UCSD-AML1 (cell line): ENCODE results near the gene IDH1.
A peak's percentile ranks its signal among the peaks of the same experiment; 100 is the strongest.
"Not testable (repeated sequence)": the region's sequence is repeated elsewhere in the genome, so short reads cannot be mapped to it uniquely, and the experiment has no call there.

Experiments used
- DNase-seq: peaks from one replicate; lab custom pipeline; 2025; ENCODE audit not compliant: unreplicated experiment; lab: John Stamatoyannopoulos, UW

The IDH1 gene

DNA sequence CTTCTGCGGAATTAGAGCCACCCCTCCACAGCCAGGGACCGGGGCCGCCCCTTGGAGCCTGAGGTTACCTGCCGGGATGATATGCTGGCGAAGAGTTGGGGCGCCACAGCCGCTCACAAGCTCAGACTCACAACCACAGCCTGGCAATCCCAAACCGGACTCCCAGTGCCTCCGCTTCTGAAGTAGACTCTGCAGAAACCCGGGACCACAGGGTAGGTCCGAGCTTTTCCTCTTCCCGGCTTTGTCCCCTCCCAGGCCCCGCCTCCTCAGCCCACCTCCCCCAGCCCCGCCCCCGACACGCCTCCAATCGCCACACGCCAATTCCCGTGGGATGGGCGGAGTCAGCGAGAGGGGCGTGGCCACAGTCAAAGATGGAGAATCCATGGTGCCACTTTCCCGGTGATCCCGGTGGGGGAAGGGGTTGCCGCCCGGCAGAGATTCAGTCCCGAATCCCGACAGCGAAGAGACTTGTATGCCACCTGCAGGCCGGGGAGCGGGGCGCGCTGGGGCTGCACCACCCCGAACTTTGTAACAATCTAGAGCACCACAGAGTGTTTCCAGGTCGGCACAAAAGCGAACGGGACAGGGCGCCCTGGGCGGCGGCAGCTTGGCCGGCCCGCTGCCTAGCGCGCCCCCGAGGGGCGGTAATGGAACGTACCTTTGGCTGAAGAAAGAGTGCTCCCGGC, at the start of gene IDH1:
TSS of gene IDH1 (minus strand) at position 201 of the 686 bp plus-strand sequence. CDS start 3,520 bp downstream, outside the sequence.
- peak; percentile 95 for DNase-seq

DNA sequence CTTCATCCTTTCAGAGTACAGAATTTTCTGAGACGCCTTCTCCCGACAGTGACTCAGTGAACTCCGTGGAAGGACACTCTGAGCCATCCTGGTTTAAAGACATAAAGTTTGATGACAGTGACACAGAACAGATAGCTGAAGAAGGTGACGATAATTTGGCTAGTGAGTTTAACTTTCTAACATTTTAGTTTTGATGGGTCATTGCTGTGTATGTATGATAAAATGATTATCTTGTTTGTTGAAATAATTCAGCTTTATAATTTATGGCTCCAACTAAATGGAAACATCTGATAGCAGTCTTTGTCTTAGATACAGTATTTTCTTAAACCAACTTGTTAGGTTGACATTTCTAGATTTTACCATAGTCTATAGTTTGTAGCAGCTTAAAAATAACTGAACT, 49.3 kb upstream of the IDH1 start:
- no peak for DNase-seq

DNA sequence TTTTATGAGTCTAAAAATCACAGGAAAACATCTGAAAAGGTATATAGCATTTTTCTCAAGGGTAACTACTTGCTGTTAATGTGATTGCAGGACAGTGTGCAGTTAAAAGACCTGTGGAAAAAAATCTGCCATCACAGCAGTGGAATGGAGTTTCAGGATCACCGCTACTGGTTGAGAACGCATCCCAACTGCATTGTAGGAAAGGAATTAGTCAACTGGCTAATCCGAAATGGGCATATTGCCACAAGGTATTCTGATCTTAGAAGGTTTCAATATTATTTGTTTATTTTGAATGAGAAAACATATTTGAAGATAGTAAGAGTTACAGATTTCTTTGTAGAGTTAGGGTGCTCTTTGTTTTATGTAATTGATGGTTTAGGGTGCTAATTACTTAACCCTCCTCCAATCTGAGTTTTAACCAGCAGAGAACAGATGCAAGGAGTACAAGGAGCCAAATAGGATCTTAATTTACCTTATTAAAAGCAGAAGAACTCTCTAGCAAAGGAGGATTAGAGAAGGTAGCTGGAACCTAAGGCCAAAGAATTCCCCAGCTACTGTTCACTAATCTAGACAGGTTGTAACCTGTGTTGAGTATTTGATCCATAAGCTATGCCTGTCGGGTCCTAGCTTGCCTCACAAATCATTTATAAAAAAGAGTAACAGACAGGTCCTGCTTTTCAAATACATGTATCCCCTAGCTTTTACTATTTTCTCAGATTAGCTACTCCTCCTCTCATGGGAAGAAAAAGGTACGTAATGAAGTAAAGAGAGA, 46.2 kb upstream of the IDH1 start:
- DNase-seq, result no peak

DNA sequence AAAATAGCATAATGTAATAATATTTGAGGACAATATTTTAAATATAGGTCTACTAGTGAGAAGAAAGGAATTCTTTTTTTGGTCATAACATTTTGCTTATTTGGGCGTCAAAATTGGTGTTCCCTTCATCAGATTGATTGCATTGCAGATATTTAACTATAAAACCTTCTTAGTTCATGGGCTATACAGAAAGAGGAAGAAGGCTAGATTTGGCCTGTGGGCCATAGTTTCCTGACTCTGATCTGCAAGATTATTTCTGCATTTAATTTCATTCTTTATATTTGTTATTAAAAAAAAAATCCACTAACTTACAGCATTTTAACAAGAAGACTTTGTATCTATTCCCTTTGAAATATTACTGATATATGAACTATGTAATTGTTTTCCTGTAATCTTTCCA, 43.1 kb upstream of the IDH1 start:
- no peak for DNase-seq

DNA sequence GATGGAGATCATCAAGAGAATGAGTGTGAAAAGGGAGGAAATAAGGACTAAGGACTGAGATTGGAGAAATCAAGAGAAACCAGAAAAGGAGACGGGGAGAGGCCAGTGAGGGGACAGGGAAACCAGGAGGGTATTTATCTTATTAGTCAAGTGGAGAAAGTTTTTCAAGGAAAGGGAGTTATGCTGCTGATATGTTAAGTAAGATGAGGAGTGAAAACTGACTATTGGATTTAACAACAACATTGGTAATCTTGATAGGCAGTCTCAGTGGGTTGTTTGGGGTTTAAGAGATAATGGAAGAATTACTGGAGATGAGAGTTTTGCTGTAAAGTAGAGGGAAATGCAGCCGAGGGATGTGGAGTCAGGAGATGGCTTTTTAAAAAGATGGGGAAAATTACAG, 41.7 kb upstream of the IDH1 start:
- DNase-seq, result no peak

DNA sequence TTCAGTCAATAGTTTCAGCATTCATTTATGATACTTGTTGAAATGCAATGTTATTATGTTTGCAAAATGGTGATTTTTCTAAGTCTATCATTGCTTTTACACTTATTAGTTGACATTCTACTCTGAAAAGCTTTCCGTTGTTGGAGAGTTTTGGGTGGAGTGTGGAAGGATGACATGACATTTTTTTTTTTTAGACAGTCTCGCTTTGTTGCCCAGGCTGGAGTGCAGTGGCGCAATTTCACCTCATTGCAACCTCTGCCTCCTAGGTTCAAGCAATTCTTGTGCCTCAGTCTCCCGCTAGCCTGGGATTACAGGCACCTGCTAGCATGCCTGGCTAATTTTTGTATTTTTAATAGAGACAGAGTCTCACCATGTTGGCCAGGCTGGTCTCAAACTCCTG, 41.0 kb upstream of the IDH1 start:
- no peak for DNase-seq

DNA sequence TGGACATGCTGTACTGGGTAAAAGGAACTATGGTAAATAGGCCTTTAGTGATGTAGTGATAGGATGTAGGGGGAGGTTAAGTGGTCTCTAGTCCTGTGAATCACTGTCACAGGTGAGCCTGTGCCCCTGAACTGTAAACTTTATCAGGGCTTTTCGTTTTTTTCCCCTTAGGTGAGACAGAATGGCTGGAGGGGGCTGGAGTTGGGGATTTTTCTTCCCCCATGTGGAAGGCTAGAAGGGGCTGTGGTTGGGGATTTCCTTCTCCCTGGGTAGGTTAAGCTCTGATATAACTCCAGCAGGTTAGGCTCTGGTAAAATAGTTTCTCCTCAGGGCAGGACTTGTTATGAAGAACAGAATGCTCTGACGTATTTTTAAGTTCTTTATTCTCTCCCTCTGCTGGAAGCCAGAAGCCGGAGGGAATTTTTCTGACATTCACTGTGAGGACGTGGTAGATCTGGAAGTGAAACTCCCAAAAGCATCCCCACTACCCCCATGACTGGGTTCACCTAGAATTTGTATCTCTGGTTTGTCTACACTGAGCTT, 39.7 kb upstream of the IDH1 start:
- no peak for DNase-seq

DNA sequence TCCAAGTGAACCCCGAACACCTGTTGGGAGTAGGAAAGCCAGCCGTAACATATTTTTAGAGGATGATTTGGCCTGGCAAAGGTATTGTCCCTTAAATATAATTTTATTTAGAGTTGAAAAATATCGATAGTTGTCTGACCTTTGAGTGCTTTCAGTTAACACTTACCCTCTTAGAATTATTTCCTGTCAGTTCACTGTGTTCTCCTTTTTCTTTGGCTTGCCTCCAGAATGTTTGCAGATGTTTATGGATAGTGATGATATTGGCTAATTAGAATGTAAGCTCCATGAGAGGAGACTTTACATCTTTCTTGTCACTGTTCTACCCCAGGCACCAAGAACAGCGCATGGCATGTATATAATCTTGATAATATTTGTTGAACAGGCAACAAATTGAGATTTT, 31.0 kb upstream of the IDH1 start:
- DNase-seq, result no peak

DNA sequence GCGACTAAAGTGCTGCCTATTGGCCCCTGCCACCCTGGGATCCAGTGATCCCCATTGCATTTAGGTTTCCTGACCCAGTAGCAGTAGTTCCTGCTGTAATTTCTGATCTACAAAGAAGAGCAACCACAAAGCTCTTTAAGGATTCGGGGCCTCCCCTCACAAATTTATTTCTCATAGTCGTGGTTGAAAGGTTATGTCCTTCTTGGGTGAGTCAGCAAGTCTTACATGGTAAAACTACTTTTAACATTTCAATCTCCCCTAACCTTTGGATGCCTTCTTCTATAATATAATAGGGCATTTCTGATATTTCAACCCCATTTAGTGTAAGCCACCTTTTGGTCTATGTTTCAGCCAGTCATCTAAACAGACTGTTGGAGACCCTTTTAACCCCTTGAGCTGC, 26.1 kb upstream of the IDH1 start:
- DNase-seq, result no peak

DNA sequence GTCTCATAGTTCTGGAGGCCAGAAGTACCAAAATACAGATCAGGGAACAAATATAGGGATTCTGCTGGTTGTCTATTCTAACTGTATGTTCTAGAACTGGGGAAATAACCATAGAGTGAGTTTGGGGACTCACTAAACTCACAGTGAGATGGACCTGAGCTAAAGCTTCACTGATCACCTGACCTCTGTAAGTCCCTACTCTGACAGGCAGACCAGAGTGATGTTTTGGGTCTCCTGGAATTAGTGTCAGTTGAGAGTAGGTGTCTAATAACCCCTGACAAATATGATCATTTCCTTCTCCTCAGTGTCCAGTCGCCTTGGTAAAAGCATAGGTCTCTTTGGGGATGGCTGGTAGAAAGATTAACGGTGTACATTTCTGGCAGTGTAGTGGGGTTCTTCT, 25.4 kb upstream of the IDH1 start:
- no peak for DNase-seq

DNA sequence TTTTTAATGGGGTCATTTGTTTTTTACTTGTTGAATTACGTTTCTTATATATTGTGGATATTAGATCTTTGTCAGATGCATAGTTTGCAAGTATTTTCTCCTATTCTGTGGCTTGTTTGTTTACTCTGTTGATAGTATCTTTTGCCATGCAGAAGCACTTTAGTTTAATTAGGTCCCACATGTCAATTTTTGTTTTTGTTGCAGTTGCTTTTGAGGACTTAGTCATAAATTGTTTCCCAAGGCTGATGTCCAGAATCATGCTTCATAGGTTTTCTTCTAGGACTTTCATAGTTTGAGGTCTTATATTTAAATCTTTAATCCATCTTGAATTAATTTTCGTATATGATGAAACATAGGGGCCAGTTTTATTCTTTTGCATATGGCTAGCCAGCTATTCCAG, 24.4 kb upstream of the IDH1 start:
- no peak for DNase-seq

DNA sequence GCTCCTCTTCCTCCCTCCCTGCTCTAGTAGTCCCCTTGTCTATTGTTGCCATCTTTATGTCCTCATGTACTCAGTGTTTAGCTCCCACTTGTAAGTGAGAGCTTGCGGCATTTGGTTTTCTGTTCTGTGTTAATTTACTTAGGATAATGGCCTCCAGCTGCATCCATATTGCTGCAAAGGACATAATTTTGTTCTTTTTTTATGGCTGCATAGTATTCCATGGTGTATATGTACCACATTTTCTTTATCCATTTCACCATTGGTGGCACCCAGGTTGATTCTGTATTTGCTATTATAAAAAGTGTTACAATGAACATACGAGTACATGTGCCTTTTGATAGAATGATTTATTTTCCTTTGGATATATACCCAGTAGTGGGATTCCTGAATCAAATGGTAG, 23.7 kb upstream of the IDH1 start:
- DNase-seq, result no peak

DNA sequence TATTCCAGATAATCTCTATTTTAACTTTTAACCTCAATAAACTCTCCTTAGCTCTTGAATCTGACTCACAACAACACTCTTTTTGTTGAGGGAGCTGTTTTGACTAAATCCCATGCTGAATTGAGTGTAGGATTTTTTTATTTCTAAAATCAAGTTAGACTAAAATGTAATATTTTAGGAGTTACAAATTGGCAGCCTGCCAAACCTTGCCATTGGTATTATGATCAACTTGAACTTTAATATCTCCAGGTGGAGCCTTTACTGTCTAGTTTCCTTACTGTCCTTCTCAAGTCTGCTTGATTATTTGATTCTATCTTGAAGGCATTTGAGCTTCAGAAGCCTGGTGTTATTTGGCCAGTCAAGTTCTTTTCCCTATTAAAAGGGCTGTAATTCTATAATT, 19.9 kb upstream of the IDH1 start:
- no peak for DNase-seq

DNA sequence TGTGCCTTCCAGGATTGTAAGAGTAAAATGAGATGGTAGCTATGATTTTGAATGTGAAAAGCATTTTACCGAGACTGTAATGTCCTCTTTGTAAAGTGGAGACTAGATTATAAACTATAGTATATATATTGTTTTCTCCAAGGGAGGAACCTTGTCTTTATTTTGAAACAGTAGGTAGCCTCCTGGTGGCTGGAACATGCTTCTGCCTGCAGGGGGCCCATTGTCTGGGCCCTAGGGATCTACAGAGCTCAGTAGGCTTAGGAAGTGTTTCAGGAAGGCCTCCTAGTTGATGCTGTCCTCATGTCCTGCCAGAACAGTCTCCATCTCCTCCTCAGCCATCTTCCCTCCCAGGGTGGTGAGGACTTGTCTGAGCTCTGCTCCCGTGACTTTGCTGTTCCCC, 14.2 kb upstream of the IDH1 start:
- DNase-seq, result peak; percentile 24

DNA sequence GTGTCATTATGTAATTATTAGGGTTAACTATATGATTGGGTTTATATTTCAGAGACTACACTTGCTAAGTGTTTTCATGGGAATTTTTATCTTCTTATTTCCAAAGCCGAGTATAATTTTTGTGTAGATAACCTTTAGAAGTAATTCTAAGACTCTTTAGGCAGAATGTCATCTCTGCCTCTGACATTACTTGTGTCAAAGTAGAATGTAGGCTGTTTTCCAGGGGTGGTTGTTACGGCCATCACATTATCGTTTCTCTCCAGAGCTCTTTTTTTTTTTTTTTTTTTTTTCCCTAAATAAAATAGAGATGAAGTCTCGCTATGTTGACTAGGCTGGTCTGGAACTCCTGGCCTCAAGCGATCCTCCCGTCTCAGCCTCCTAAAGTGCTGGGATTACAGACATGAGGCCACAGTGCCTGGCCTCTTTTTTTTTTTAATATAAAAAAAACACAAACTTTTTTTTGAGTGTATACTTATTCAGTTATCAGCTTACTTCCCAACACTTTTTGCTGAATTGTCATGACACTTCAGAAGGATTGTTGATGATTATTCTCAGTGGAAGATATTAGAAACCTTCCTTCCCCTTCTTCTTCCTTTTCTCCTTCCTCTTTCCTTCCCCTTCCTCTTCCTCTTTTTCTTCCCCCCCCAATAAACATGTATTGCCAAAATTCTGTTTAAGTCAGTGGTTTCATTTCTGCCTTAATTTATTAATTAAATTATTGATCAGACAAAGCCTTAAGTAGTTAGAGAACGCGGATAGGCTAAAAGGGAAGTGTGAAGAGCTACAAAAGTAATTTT, 13.5 kb upstream of the IDH1 start:
- DNase-seq, result no peak

DNA sequence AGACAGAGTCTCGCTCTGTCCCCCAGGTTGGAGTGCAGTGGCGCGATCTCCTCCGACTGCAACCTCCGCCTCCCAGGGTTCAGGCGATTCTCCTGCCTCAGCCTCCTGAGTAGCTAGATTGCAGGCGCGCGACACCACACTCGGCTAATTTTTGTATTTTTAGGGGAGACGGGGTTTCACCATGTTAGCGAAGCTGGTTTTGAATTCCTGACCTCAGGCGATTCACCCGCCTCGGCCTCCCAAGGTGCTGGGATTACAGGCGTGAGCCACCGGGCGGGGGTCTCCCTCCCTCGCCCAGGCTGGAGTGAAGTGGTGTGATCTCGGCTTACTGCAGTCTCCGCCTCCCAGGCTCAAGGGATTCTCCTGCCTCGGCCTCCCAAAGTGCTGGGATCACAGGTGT, 12.7 kb upstream of the IDH1 start:
- not testable (repeated sequence) for DNase-seq

DNA sequence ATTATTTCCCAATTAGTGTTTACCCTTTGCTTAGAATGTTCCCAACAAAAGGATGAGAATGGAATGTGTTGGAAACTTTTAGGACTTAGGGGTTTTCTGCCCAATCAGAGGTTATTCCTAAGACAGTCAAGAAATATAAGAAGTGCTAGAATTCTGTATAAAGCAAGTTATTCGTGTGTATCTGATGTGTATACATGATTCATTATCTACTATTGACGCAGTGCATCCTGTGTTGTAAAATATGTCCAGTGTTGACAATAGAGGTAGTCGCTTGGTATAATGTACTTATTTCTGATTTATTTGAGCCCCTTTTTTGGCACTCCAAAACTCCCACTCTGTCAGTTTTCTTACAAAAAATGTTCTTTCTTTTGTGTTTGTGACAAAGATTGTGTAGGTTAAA, 12.1 kb upstream of the IDH1 start:
- no peak for DNase-seq

DNA sequence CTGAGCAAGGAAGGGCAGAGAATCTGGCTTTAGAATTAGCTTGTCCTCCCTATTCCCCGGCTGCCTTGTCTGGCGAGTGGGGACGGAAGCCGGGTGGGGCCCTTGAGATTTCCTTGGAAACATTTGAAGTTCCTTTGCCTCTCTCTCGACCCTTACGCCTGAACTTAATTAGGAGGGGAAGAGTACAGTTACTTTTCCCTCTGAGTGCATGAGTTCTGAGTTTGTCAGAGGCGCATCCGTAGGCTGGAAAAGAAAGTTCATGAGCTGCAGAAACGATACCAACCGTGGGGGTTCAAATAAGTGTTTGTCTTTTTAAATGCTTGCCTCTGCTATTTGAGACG, 11.7 kb upstream of the IDH1 start:
- no peak for DNase-seq

DNA sequence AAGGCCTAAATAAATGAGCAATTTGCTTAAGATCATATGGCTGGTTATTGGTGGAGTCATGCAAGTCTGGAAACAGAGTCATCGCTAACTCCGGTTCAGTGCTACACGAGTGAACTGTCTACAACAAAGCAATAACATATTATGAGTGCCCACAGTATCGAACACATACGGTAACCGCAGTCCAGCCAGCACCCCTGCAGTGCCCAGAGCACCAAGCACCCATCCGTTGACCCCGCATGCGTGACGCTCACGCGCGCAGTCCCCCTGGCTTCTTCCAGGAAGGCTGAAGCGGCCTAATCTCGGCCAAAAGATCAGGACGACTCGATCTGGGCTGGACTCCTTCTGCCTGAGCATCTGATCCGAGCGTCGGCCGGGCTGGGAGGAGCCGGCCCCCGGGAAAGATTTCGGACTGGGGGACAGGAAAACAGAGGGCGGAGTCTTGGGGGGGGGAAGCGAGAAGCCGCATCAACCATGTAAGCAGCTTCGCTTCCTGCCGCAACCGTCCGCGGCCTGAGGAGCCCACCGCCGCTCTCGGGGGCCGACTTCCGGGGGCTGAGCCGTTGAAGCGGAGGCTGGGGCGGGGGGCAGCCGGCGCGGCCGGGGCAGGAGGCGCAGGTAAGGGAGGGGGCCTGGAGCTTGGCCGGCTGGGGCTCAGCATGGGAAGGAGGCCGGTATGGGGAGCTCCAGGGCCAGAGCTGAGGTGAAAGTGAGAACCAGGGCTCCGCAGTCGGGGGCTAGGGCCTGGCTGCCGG, 11.1 kb upstream of the IDH1 start, which contains the start of gene PIKFYVE:
TSS of gene PIKFYVE (plus strand) at position 455 of the 752 bp plus-strand sequence. CDS start 5,265 bp downstream, outside the sequence.
- peak; percentile 98 for DNase-seq

DNA sequence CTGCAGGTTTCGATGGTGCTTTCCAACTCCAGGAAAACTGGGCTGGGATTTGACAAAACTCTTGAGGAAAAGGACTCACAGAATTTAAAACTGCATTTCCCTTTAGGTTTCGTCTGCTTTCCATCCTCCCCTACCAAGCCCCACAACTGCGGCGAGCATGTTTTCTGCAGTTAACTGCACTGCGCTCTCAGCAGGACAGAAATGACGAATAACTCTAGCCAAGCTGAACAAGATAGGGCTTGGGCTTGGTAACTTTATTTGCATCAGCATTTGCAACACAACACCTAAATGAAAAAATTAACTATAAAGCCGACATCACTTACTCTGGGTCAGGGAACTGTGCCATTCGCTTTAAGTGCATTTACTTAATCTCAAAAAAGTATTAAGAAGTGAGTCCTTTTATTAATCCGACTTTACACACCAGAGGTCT, 10.5 kb upstream of the IDH1 start:
- peak; percentile 25 for DNase-seq
